HepG2 (cell line): ENCODE results near the gene ITPRIPL1. TPM values are rescaled to one million over a fixed set of nuclear protein-coding genes. Genes with fewer than 3 reads are reported as not detected.

Experiments used
- ATAC-seq: fragments of 200-7000 bp; cut with Tn5 transposase; 3 replicates; pipeline ENCODE4 v1.9.1; 2020; ENCODE audit warnings: mild to moderate bottlenecking, moderate library complexity
- BruUV-seq: library from RNA; stranded (reverse); fragments of 400-500 nt; replicated peaks from 2 replicates; lab custom pipeline; 2021; lab: Mats Ljungman, UMichigan
- CTCF ChIA-PET: fragments of 300-600 bp; formaldehyde crosslinking; extraction: SDS; loops from one replicate; lab custom pipeline; 2021; ENCODE audit warnings: low total read pairs, inconsistent platforms, low intra/inter-chr PET ratio; lab: Yijun Ruan, JAX
- POLR2A ChIA-PET: fragments of 350-600 bp; sonication (Branson Sonifier 250); formaldehyde crosslinking; loops from one replicate; lab custom pipeline; 2020; ENCODE audit warnings: antibody characterized with exemption, inconsistent platforms; lab: Yijun Ruan, JAX
- DNase-seq: peaks from one replicate; pipeline ENCODE4 v3.0.0-alpha.2; 2015; ENCODE audit warnings: low spot score
- FAIRE-seq: peaks from 3 replicates; lab custom pipeline; 2011; peaks lifted over from hg19 to GRCh38; lab: Jason Lieb, UNC
- H2AFZ ChIP-seq: one replicate; pipeline ENCODE4 v1.6.1; 2011; ENCODE audit warnings: low read length, inconsistent platforms
- H3K27ac ChIP-seq: fragments of 300-600 bp; 3 replicates; pipeline ENCODE4 v1.8.0; 2011; ENCODE audit warnings: mixed run types, mild to moderate bottlenecking, mixed read lengths, low read length, inconsistent platforms; ENCODE audit not compliant: insufficient read depth; ENCODE audit errors: extremely low read length
- H3K27me3 ChIP-seq, 2 experiments: fragments of 200-600 bp in 1 of 2; 2 replicates in 1 of 2; 3 replicates in 1 of 2; pipeline versions ENCODE4 v1.6.0 to v1.8.0; 2011; ENCODE audit warnings: low read length in 2 of 2, mild to moderate bottlenecking in 2 of 2, moderate library complexity in 2 of 2, inconsistent platforms in 1 of 2; ENCODE audit not compliant: insufficient read depth in 2 of 2, control insufficient read depth in 1 of 2
- H3K36me3 ChIP-seq, 2 experiments: fragments of 200-600 bp in 1 of 2; replicated peaks in 1 of 2; 2 replicates in 1 of 2; 3 replicates in 1 of 2; pipeline versions ENCODE4 v1.5.1 to v1.8.0; 2011; ENCODE audit warnings: low read length in 2 of 2, inconsistent platforms in 1 of 2; ENCODE audit not compliant: insufficient read depth in 2 of 2, control insufficient read depth in 1 of 2
- H3K4me1 ChIP-seq: 2 replicates; pipeline ENCODE4 v1.5.1; 2012; ENCODE audit warnings: low read length, inconsistent platforms; ENCODE audit not compliant: insufficient read depth
- H3K4me2 ChIP-seq: 2 replicates; pipeline ENCODE4 v1.6.0; 2011; ENCODE audit warnings: low read depth, low read length, inconsistent platforms
- H3K4me3 ChIP-seq, 3 experiments: fragments of 200-600 bp in 1 of 3; sonication (generic), shearing (Covaris generic) in 1 of 3; replicated peaks in 1 of 3; 2 replicates each; pipeline ENCODE4 v1.5.1; 2011 to 2016; ENCODE audit warnings: low read length in 3 of 3, inconsistent platforms in 2 of 3, low read depth in 2 of 3, mild to moderate bottlenecking in 2 of 3, control low read depth in 1 of 3, mixed read lengths in 1 of 3; ENCODE audit not compliant: insufficient read depth in 1 of 3
- H3K79me2 ChIP-seq: one replicate; pipeline ENCODE4 v1.6.1; 2011; ENCODE audit warnings: low read length, inconsistent platforms; ENCODE audit not compliant: insufficient read depth
- H3K9ac ChIP-seq: 2 replicates; pipeline ENCODE4 v1.6.0; 2011; ENCODE audit warnings: mild to moderate bottlenecking, low read depth, low read length, inconsistent platforms; ENCODE audit not compliant: insufficient read depth
- H3K9me3 ChIP-seq: 2 replicates; pipeline ENCODE4 v1.5.1; 2012; ENCODE audit warnings: mild to moderate bottlenecking, low read length
- H4K20me1 ChIP-seq: 2 replicates; pipeline ENCODE4 v1.6.0; 2011; ENCODE audit warnings: inconsistent platforms, mild to moderate bottlenecking, low read length, moderate library complexity; ENCODE audit not compliant: insufficient read depth
- ARNT2 ChIP-seq: sonication (generic); formaldehyde crosslinking; IDR thresholded peaks from 2 replicates; pipeline ENCODE4 v1.8.0; 2022; ENCODE audit warnings: mild to moderate bottlenecking, low read depth, missing genetic modification reagents, moderate library complexity
- NR2F2 ChIP-seq: IDR thresholded peaks from 2 replicates; pipeline ENCODE4 v1.6.1; 2012; ENCODE audit warnings: low read depth, inconsistent platforms, borderline replicate concordance
- SAFB2 ChIP-seq: sonication (generic); formaldehyde crosslinking; IDR thresholded peaks from 2 replicates; pipeline ENCODE4 v1.5.1; 2020; ENCODE audit warnings: missing genetic modification reagents, low read depth, mild to moderate bottlenecking, borderline replicate concordance
- SRY ChIP-seq: sonication (generic); formaldehyde crosslinking; IDR thresholded peaks from 2 replicates; pipeline ENCODE4 v1.8.0; 2022; ENCODE audit warnings: mild to moderate bottlenecking, missing genetic modification reagents
- ZNF281 ChIP-seq: sonication (generic); formaldehyde crosslinking; IDR thresholded peaks from 2 replicates; pipeline ENCODE4 v1.4.0; 2020; ENCODE audit warnings: missing genetic modification reagents, borderline replicate concordance
- ZNF7 ChIP-seq: IDR thresholded peaks from 2 replicates; pipeline ENCODE4 v1.6.1; 2016; ENCODE audit warnings: missing biosample characterization, missing genetic modification reagents
- whole genome bisulfite sequencing: methylation state at CpG from one replicate; pipeline ENCODE4 v1.1.6; 2017; ENCODE audit warnings: low lambda C conversion rate; 5-methylcytosine and 5-hydroxymethylcytosine counted together
- in situ Hi-C: cut with HindIII; loops from 2 replicates; pipeline ENCODE4 v1.10.0; 2017; ENCODE audit warnings: low pct_unique_long_range_greater_than_20kb; ENCODE audit not compliant: extremely low pct_ligation_motif_present
- intact Hi-C: fragments of 100-400 bp; cut with micrococcal nuclease; formaldehyde crosslinking; loops from one replicate; pipeline ENCODE4 v1.10.0; 2022; ENCODE audit not compliant: unreplicated experiment
- polyA plus RNA-seq, 8 experiments: library from polyadenylated mRNA; depleted of rRNA in 3 of 8; stranded (reverse) in 7 of 8; unstranded in 1 of 8; fragments of >200 nt; fragmentation: Illumina TruSeq in 4 of 8; extraction: Trizol in 4 of 8; gene quantifications; 2 replicates each; pipeline versions ENCODE4 v1.2.1 to v1.2.3, GENCODE V29; 2011 to 2016; ENCODE audit warnings: low read depth in 4 of 8, missing spikeins in 1 of 8, mixed read lengths in 1 of 8; ENCODE audit not compliant: insufficient read depth in 1 of 8
- total RNA-seq, 5 experiments: library from RNA; depleted of rRNA; stranded (reverse); fragments of >200 nt; fragmentation: Illumina TruSeq; extraction: Trizol; gene quantifications; 2 replicates each; pipeline ENCODE4 v1.2.3, GENCODE V29; 2016; ENCODE audit warnings: low read depth in 1 of 5

Gene ITPRIPL1
- total and polyA plus RNA-seq, 2 of the 13 experiments (the other 11 are each of a cell fraction or from before 2014, with no cell fraction given): 4.3 to 11.7 TPM

GRCh38 chr2:96326564-96326963 is 1.4 kb downstream of the ITPRIPL1 start:
- H3K27ac ChIP-seq: no peak overlapping the region
- no peak overlapping the region for H3K9ac ChIP-seq
- intact Hi-C loops: loop anchor here (10.0 kb wide), 1 partner anchor 122 kb away; the partner anchor contains the start of gene STARD7
- no peak overlapping the region for H2AFZ ChIP-seq
- no peaks in the 10 kb centered on the region for H3K9me3 ChIP-seq
- BruUV-seq: no TSS peak
- 96% methylated on average over 8 of the region's 8 CpGs for WGBS
- H3K4me1 ChIP-seq: peaks cover 39% of the 10 kb centered on the region
- ChIA-PET CTCF (no interaction called here), POLR2A (interaction anchor here (1.7 to 3.6 kb wide), 3 partner anchors 9 to 21 kb away, joined by 4 to 43 read pairs (median 17); partner anchors contain the start of genes NCAPH and SNRNP200)
- no peak overlapping the region for H3K4me3 ChIP-seq
- no peak for TF ChIP-seq ZNF281 (CRISPR knock-in tag)
- DNase-seq (no peak), ATAC-seq (no peak), FAIRE-seq (no peak)
- peaks cover 3 to 17% of the 10 kb centered on the region in 2 experiments; a peak in 4 of 5 replicates for H3K27me3 ChIP-seq
- H3K4me2 ChIP-seq: peak overlapping the region; percentile 86
- peaks cover 5 to 15% of the 10 kb centered on the region in 2 experiments; a peak in 4 of 5 replicates for H3K36me3 ChIP-seq
- no peaks in the 10 kb centered on the region for H4K20me1 ChIP-seq
- H3K79me2 ChIP-seq: no peaks in the 10 kb centered on the region
- in situ Hi-C loops: no loop called here

GRCh38 chr2:96326990-96327820 is 2.1 kb downstream of the ITPRIPL1 start:
- ChIA-PET CTCF (no interaction called here), POLR2A (interaction anchor here (1.7 to 3.6 kb wide), 3 partner anchors 8 to 22 kb away, joined by 4 to 43 read pairs (median 17); partner anchors contain the start of genes NCAPH and SNRNP200)
- Histone ChIP-seq H3K27ac (no peak overlapping the region), H4K20me1 (no peaks in the 10 kb centered on the region), H3K79me2 (no peaks in the 10 kb centered on the region), H3K9me3 (no peaks in the 10 kb centered on the region), H3K4me1 (peaks cover 33% of the 10 kb centered on the region), H3K4me2 (no peak overlapping the region), H2AFZ (no peak overlapping the region), H3K27me3 (peaks cover 0 to 11% of the 10 kb centered on the region in 2 experiments; a peak in 3 of 5 replicates), H3K36me3 (peaks cover 5 to 15% of the 10 kb centered on the region in 2 experiments; a peak in 4 of 5 replicates), H3K9ac (no peak overlapping the region), H3K4me3 (no peak overlapping the region)
- no peak for FAIRE-seq
- in situ Hi-C loops (no loop called here), intact Hi-C loops (loop anchor here (10.0 kb wide), 1 partner anchor 122 kb away; the partner anchor contains the start of gene STARD7)
- no peak for ATAC-seq
- 96% methylated on average over 19 of the region's 21 CpGs for WGBS
- DNase-seq: no peak
- TF ChIP-seq SAFB2 (CRISPR knock-in tag): no peak
- TF ChIP-seq SRY (CRISPR knock-in tag): no peak
- no peak for TF ChIP-seq NR2F2
- TF ChIP-seq ARNT2 (CRISPR knock-in tag): no peak
- peak; percentile 26; the same call in 1 of the 2 replicates for TF ChIP-seq ZNF7
- TSS peak; percentile 52 for BruUV-seq
